K562 (cell line): Measurements from ENCODE around the gene GLI3. TPM values are rescaled to one million over a fixed set of nuclear protein-coding genes. Genes with fewer than 3 reads are reported as not detected.

Source experiments
- ATAC-seq: fragments of 200-7000 bp; cut with Tn5 transposase; 3 replicates; pipeline ENCODE4 v1.9.1; 2020; ENCODE audit warnings: moderate library complexity
- BruUV-seq: library from RNA; stranded (reverse); fragments of 400-500 nt; replicated peaks from 2 replicates; lab custom pipeline; 2021; lab: Mats Ljungman, UMichigan
- CTCF ChIA-PET: fragments of 300-600 bp; formaldehyde crosslinking; extraction: SDS; loops from one replicate; lab custom pipeline; 2021; ENCODE audit warnings: low intra/inter-chr PET ratio; lab: Yijun Ruan, JAX
- POLR2A ChIA-PET: fragments of 300-600, 350-650 bp; sonication (Branson Sonifier 250); formaldehyde crosslinking; extraction: SDS; loops from one replicate; lab custom pipeline; 2021; ENCODE audit warnings: antibody characterized with exemption, inconsistent platforms; lab: Yijun Ruan, JAX
- DNase-seq, 4 experiments: peaks; one replicate each; pipeline versions ENCODE4 v3.0.0 to v3.0.0-alpha.2; 2011 to 2018; ENCODE audit warnings: low spot score in 3 of 4, mixed read lengths in 3 of 4; ENCODE audit errors: extremely low read depth in 1 of 4
- FAIRE-seq: peaks from 2 replicates; lab custom pipeline; 2011; peaks lifted over from hg19 to GRCh38; lab: Jason Lieb, UNC
- H2AFZ ChIP-seq: 2 replicates; pipeline ENCODE4 v1.6.0; 2011; ENCODE audit warnings: low read depth, low read length, control low read depth, inconsistent platforms
- H3K27ac ChIP-seq: fragments of 200-600 bp; 3 replicates; pipeline ENCODE4 v1.8.0; 2011; ENCODE audit warnings: low read depth, mild to moderate bottlenecking, control low read depth, inconsistent platforms, low read length, moderate library complexity, mixed read lengths; ENCODE audit errors: extremely low read depth
- H3K27me3 ChIP-seq, 2 experiments: fragments of 300-600 bp in 1 of 2; 2 replicates in 1 of 2; 3 replicates in 1 of 2; pipeline versions ENCODE4 v1.6.0 to v1.8.0; 2011; ENCODE audit warnings: inconsistent platforms in 2 of 2, low read length in 2 of 2, mild to moderate bottlenecking in 1 of 2, mixed read lengths in 1 of 2, moderate library complexity in 1 of 2; ENCODE audit not compliant: control insufficient read depth in 2 of 2, insufficient read depth in 2 of 2
- H3K36me3 ChIP-seq: fragments of 300-600 bp; 3 replicates; pipeline ENCODE4 v1.8.0; 2011; ENCODE audit warnings: mild to moderate bottlenecking, low read length, inconsistent platforms; ENCODE audit not compliant: control insufficient read depth, insufficient read depth
- H3K4me1 ChIP-seq, 2 experiments: fragments of 200-600 bp in 1 of 2; replicated peaks in 1 of 2; 2 replicates in 1 of 2; 3 replicates in 1 of 2; pipeline versions ENCODE4 v1.5.1 to v1.8.0; 2011; ENCODE audit warnings: inconsistent platforms in 2 of 2, low read length in 2 of 2, mild to moderate bottlenecking in 1 of 2, mixed read lengths in 1 of 2, moderate library complexity in 1 of 2; ENCODE audit not compliant: control insufficient read depth in 2 of 2, insufficient read depth in 2 of 2
- H3K4me2 ChIP-seq: 2 replicates; pipeline ENCODE4 v1.6.1; 2011; ENCODE audit warnings: low read length, control low read depth, inconsistent platforms, mixed read lengths; ENCODE audit not compliant: insufficient read depth
- H3K4me3 ChIP-seq: fragments of 200-600 bp; sonication (generic), shearing (Covaris generic); 2 replicates; pipeline ENCODE4 v1.5.1; 2016; ENCODE audit warnings: control low read depth, inconsistent platforms
- H3K79me2 ChIP-seq: fragments of 200-600 bp; 3 replicates; pipeline ENCODE4 v1.8.0; 2011; ENCODE audit warnings: low read length, inconsistent platforms; ENCODE audit not compliant: control insufficient read depth, insufficient read depth
- H3K9ac ChIP-seq, 2 experiments: 2 replicates each; pipeline versions ENCODE4 v1.6.0 to v1.6.1; 2011; ENCODE audit warnings: low read depth in 2 of 2, low read length in 2 of 2, control low read depth in 1 of 2, inconsistent platforms in 1 of 2, mild to moderate bottlenecking in 1 of 2, mixed read lengths in 1 of 2; ENCODE audit not compliant: insufficient read depth in 1 of 2
- H3K9me1 ChIP-seq: one replicate; pipeline ENCODE4 v1.6.0; 2011; ENCODE audit warnings: inconsistent platforms, mild to moderate bottlenecking, low read length, moderate library complexity; ENCODE audit not compliant: control insufficient read depth, insufficient read depth
- H3K9me3 ChIP-seq: replicated peaks from 2 replicates; pipeline ENCODE4 v1.5.1; 2011; ENCODE audit warnings: low read depth, low read length, inconsistent platforms; ENCODE audit not compliant: control insufficient read depth, insufficient read depth
- H4K20me1 ChIP-seq: replicated peaks from 2 replicates; pipeline ENCODE4 v1.6.1; 2011; ENCODE audit warnings: low read length, inconsistent platforms, mixed read lengths; ENCODE audit not compliant: control insufficient read depth, insufficient read depth
- COPS2 ChIP-seq: fragments of 450-650 bp; conservative IDR thresholded peaks from 2 replicates; pipeline ENCODE4 v1.6.1; 2016; ENCODE audit warnings: mild to moderate bottlenecking, moderate library complexity
- EGR1 ChIP-seq: fragments of 450-650 bp; conservative IDR thresholded peaks from 2 replicates; pipeline ENCODE4 v1.6.1; 2017; ENCODE audit warnings: mild to moderate bottlenecking
- EP300 ChIP-seq: IDR thresholded peaks from 2 replicates; pipeline ENCODE4 v1.6.1; 2012; ENCODE audit warnings: low read length, improper control_type of control experiment
- GABPB2 ChIP-seq: fragments of 250-450 bp; sonication (Bioruptor Pico); conservative IDR thresholded peaks from 2 replicates; pipeline ENCODE4 v1.5.1; 2021; ENCODE audit warnings: mild to moderate bottlenecking
- NR3C1 ChIP-seq: sonication (generic); formaldehyde crosslinking; IDR thresholded peaks from 2 replicates; pipeline ENCODE4 v1.8.1; 2022; ENCODE audit warnings: missing genetic modification reagents
- NUFIP1 ChIP-seq: fragments of 450-650 bp; IDR thresholded peaks from 2 replicates; pipeline ENCODE4 v1.6.1; 2018; ENCODE audit not compliant: partially characterized antibody
- RFX7 ChIP-seq: fragments of 250-450 bp; sonication (Bioruptor Pico); IDR thresholded peaks from 2 replicates; pipeline ENCODE4 v1.5.1; 2021; ENCODE audit warnings: mild to moderate bottlenecking
- SMARCA5 ChIP-seq: fragments of 450-650 bp; IDR thresholded peaks from 2 replicates; pipeline ENCODE4 v1.6.1; 2016
- TAF1 ChIP-seq: IDR thresholded peaks from 2 replicates; pipeline ENCODE4 v1.6.1; 2011; ENCODE audit warnings: mild to moderate bottlenecking, low read length, moderate library complexity; ENCODE audit not compliant: insufficient read depth, control insufficient read depth, severe bottlenecking; ENCODE audit errors: extremely low read depth
- ZNF23 ChIP-seq: fragments of 250-450 bp; sonication (Bioruptor Pico); IDR thresholded peaks from 2 replicates; pipeline ENCODE4 v1.4.0; 2020; ENCODE audit warnings: mild to moderate bottlenecking
- WGBS: fragments of 100-300 bp; shearing (Covaris generic); methylation state at CpG from one replicate; pipeline ENCODE4 v1.1.6; 2016; ENCODE audit warnings: low coverage, mixed read lengths; ENCODE audit not compliant: insufficient coverage; ENCODE audit errors: missing lambda C conversion rate; 5-methylcytosine and 5-hydroxymethylcytosine counted together
- in situ Hi-C: fragments of 300-500 bp; cut with MboI; formaldehyde crosslinking; loops from 4 replicates; pipeline ENCODE4 v1.15.0; 2018; ENCODE audit warnings: inconsistent platforms, mixed read lengths
- intact Hi-C: fragments of 100-400 bp; cut with micrococcal nuclease; formaldehyde crosslinking; loops from 2 replicates; pipeline ENCODE4 v1.14.2; 2022
- polyA plus RNA-seq, 8 experiments: library from polyadenylated mRNA; depleted of rRNA in 4 of 8; stranded (reverse) in 5 of 8; unstranded in 3 of 8; fragments of >200 nt; fragmentation: Nextera tagmentation in 2 of 8; fragmentation: Illumina TruSeq in 1 of 8; extraction: Ambion mirVana in 2 of 8; extraction: Trizol in 1 of 8; gene quantifications; 2 replicates each; pipeline versions ENCODE4 v1.2.1 to v1.2.3, GENCODE V29; 2011 to 2014; ENCODE audit warnings: inconsistent platforms in 1 of 8, missing spikeins in 1 of 8
- total RNA-seq, 7 experiments: library from RNA; depleted of rRNA in 6 of 7; stranded (reverse); fragments of >200 nt in 6 of 7; fragmentation: Illumina TruSeq in 2 of 7; extraction: Trizol in 2 of 7; gene quantifications; 2 replicates each; pipeline versions ENCODE4 v1.2.1 to v1.2.3, GENCODE V29; 2011 to 2021; ENCODE audit warnings: low replicate concordance in 1 of 7
- TF ChIP-seq, protein P1 (sequence below): fragments of 250-450 bp; sonication (Bioruptor Pico); IDR thresholded peaks from 2 replicates; pipeline ENCODE4 v1.5.0; 2021; ENCODE audit warnings: mild to moderate bottlenecking, borderline replicate concordance
- TF ChIP-seq, protein P2 (sequence below): IDR thresholded peaks from 2 replicates; pipeline ENCODE4 v1.6.1; 2014; ENCODE audit warnings: antibody characterized with exemption
- TF ChIP-seq, protein P3 (sequence below): fragments of 250-450 bp; sonication (Bioruptor Pico); IDR thresholded peaks from 2 replicates; pipeline ENCODE4 v1.4.0; 2020; ENCODE audit warnings: borderline replicate concordance
- TF ChIP-seq, protein P4 (sequence below): fragments of 250-450 bp; sonication (Bioruptor Pico); IDR thresholded peaks from 2 replicates; pipeline ENCODE4 v1.9.0; 2021; ENCODE audit warnings: mild to moderate bottlenecking

The GLI3 gene
- total and polyA plus RNA-seq, 9 of the 15 experiments (the other 6 are each of a cell fraction or from before 2014, with no cell fraction given), result 0.01 to 0.18 (median 0.07) TPM; not detected in 6

DNA sequence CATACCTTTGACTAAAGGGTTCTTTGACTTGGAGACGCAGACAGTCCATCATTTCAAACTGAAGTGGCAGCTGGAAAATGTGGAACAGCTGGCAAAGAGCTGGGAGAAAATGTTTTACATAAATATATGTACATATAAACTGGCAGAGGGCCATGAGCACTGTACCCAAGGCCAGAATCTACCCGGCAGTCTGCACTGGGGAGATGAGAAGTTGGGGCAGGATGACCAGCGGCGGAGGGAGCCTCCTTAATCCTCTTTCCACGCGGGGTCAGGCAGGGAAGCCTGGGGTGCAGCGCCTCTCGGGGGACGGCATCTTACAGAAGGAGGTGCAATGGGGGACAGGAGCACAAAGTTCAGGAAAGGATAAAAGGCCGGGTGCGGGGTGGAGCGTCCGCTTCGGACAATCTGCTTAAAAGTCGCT, 1.3 kb downstream of the GLI3 start:
- no peaks in the 10 kb centered on the region for H3K36me3 ChIP-seq
- ChIA-PET CTCF (no interaction called here), POLR2A (no interaction called here)
- no peak overlapping the region for H2AFZ ChIP-seq
- no peak overlapping the region for H3K4me2 ChIP-seq
- peaks cover 0 to 16% of the 10 kb centered on the region in 2 experiments; a peak in 2 of 5 replicates for H3K4me1 ChIP-seq
- H3K27me3 ChIP-seq, result peaks cover 0 to 25% of the 10 kb centered on the region in 2 experiments; a peak in 2 of 5 replicates
- in situ Hi-C loops (no loop called here), intact Hi-C loops (no loop called here)
- TF ChIP-seq, protein P1, sequence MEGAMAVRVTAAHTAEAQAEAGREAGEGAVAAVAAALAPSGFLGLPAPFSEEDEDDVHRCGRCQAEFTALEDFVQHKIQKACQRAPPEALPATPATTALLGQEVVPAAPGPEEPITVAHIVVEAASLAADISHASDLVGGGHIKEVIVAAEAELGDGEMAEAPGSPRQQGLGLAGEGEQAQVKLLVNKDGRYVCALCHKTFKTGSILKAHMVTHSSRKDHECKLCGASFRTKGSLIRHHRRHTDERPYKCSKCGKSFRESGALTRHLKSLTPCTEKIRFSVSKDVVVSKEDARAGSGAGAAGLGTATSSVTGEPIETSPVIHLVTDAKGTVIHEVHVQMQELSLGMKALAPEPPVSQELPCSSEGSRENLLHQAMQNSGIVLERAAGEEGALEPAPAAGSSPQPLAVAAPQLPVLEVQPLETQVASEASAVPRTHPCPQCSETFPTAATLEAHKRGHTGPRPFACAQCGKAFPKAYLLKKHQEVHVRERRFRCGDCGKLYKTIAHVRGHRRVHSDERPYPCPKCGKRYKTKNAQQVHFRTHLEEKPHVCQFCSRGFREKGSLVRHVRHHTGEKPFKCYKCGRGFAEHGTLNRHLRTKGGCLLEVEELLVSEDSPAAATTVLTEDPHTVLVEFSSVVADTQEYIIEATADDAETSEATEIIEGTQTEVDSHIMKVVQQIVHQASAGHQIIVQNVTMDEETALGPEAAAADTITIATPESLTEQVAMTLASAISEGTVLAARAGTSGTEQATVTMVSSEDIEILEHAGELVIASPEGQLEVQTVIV, result no peak
- TF ChIP-seq, protein P2, sequence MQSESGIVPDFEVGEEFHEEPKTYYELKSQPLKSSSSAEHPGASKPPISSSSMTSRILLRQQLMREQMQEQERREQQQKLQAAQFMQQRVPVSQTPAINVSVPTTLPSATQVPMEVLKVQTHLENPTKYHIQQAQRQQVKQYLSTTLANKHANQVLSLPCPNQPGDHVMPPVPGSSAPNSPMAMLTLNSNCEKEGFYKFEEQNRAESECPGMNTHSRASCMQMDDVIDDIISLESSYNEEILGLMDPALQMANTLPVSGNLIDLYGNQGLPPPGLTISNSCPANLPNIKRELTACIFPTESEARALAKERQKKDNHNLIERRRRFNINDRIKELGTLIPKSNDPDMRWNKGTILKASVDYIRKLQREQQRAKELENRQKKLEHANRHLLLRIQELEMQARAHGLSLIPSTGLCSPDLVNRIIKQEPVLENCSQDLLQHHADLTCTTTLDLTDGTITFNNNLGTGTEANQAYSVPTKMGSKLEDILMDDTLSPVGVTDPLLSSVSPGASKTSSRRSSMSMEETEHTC, result no peak
- TF ChIP-seq, protein P3, sequence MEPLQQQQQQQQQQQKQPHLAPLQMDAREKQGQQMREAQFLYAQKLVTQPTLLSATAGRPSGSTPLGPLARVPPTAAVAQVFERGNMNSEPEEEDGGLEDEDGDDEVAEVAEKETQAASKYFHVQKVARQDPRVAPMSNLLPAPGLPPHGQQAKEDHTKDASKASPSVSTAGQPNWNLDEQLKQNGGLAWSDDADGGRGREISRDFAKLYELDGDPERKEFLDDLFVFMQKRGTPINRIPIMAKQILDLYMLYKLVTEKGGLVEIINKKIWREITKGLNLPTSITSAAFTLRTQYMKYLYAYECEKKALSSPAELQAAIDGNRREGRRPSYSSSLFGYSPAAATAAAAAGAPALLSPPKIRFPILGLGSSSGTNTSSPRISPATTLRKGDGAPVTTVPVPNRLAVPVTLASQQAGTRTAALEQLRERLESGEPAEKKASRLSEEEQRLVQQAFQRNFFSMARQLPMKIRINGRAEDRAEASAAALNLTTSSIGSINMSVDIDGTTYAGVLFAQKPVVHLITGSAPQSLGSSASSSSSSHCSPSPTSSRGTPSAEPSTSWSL, result no peak
- TF ChIP-seq, protein P4, sequence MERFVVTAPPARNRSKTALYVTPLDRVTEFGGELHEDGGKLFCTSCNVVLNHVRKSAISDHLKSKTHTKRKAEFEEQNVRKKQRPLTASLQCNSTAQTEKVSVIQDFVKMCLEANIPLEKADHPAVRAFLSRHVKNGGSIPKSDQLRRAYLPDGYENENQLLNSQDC (CRISPR knock-in tag), result no peak
- TF ChIP-seq EP300 (no peak), COPS2 (no peak), RFX7 (CRISPR knock-in tag) (no peak), NR3C1 (CRISPR knock-in tag) (no peak), GABPB2 (no peak), NUFIP1 (no peak), TAF1 (no peak), ZNF23 (no peak), EGR1 (no peak), SMARCA5 (no peak)
- no peaks in the 10 kb centered on the region for H3K79me2 ChIP-seq
- FAIRE-seq (no peak), ATAC-seq (no peak), DNase-seq (no peak)
- BruUV-seq, result no TSS peak
- no peak overlapping the region for H3K9ac ChIP-seq
- H3K9me1 ChIP-seq, result no peaks in the 10 kb centered on the region
- H3K27ac ChIP-seq, result no peak overlapping the region
- 32% methylated on average over 11 of the region's 15 CpGs for WGBS
- H3K4me3 ChIP-seq, result no peak overlapping the region
- H3K9me3 ChIP-seq, result no peaks in the 10 kb centered on the region
- H4K20me1 ChIP-seq, result no peaks in the 10 kb centered on the region
